Measurements from ENCODE around the gene ZACN.
"Not testable (repeated sequence)": the region's sequence is repeated elsewhere in the genome, so short reads cannot be mapped to it uniquely, and the experiment has no call there.

Gene ZACN

GRCh38 chr17:76077584-76078110, 1.3 kb upstream of the ZACN start:
- no peak overlapping the region for H3K4me3 ChIP-seq (ENCODE audit: low read length, poor library complexity, severe bottlenecking)
- no peak overlapping the region for H2AFZ ChIP-seq (ENCODE audit: low read length)
- H3K79me2 ChIP-seq (ENCODE audit: insufficient read depth, low read length) = peaks cover 3% of the 10 kb centered on the region
- H3K4me2 ChIP-seq (ENCODE audit: low read depth, low read length, poor library complexity, severe bottlenecking) = no peak overlapping the region
- H3K9me3 ChIP-seq (ENCODE audit: insufficient read depth, low read depth, low read length) = no peaks in the 10 kb centered on the region
- no peak overlapping the region for H3K9ac ChIP-seq (ENCODE audit: low read depth, low read length, poor library complexity, severe bottlenecking)
- H3F3A ChIP-seq (ENCODE audit: low read depth) = no peaks in the 10 kb centered on the region
- no peaks in the 10 kb centered on the region for H3K9me2 ChIP-seq (replicated peaks; ENCODE audit: low read depth, low read length)
- no peaks in the 10 kb centered on the region for H4K20me1 ChIP-seq (ENCODE audit: insufficient read depth, low read length, poor library complexity, severe bottlenecking)
- H3K27me3 ChIP-seq (ENCODE audit: insufficient read depth, low read length, poor library complexity, severe bottlenecking) = no peaks in the 10 kb centered on the region
- 0 out of 2 replicates have a peak, but pooled peaks cover 4% of the 10 kb centered on the region for H3K36me3 ChIP-seq (ENCODE audit: insufficient read depth, low read length)
- TF ChIP-seq, protein P1, sequence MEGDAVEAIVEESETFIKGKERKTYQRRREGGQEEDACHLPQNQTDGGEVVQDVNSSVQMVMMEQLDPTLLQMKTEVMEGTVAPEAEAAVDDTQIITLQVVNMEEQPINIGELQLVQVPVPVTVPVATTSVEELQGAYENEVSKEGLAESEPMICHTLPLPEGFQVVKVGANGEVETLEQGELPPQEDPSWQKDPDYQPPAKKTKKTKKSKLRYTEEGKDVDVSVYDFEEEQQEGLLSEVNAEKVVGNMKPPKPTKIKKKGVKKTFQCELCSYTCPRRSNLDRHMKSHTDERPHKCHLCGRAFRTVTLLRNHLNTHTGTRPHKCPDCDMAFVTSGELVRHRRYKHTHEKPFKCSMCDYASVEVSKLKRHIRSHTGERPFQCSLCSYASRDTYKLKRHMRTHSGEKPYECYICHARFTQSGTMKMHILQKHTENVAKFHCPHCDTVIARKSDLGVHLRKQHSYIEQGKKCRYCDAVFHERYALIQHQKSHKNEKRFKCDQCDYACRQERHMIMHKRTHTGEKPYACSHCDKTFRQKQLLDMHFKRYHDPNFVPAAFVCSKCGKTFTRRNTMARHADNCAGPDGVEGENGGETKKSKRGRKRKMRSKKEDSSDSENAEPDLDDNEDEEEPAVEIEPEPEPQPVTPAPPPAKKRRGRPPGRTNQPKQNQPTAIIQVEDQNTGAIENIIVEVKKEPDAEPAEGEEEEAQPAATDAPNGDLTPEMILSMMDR (conservative IDR thresholded peaks at IDR 0.05; ENCODE audit: low read length) = no peak
- no peak for TF ChIP-seq EZH2phosphoT487 (IDR thresholded peaks at IDR 0.05; ENCODE audit: borderline replicate concordance)
- H3K4me1 ChIP-seq (ENCODE audit: insufficient read depth, low read length, poor library complexity, severe bottlenecking) = peaks cover 5% of the 10 kb centered on the region

DNA sequence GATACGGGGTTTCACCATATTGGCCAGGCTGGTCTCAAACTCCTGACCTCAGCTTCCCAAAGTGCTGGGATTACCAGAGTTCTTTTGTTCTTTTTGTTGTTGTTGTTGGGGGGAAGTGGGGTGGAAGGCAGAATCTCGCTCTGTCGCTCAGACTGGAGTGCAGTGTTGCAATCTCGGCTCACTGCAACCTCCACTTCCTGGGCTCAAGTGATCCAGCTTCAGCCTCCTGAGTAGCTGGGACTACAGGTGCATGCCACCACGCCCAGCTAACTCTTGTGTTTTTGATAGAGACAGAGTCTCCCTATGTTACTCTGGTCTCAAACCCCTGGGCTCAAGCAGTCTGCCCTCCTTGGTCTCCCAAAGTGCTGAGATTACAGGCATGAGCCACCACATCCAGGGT, 612 bp upstream of the ZACN start:
- not testable (repeated sequence) for H3K9me3 ChIP-seq (ENCODE audit: insufficient read depth, low read depth, low read length); H4K20me1 ChIP-seq (ENCODE audit: insufficient read depth, low read length, poor library complexity, severe bottlenecking); H3K4me2 ChIP-seq (ENCODE audit: low read depth, low read length, poor library complexity, severe bottlenecking); H3K9me2 ChIP-seq (replicated peaks; ENCODE audit: low read depth, low read length); H3F3A ChIP-seq (ENCODE audit: low read depth); H3K4me1 ChIP-seq (ENCODE audit: insufficient read depth, low read length, poor library complexity, severe bottlenecking); H3K27me3 ChIP-seq (ENCODE audit: insufficient read depth, low read length, poor library complexity, severe bottlenecking); H3K9ac ChIP-seq (ENCODE audit: low read depth, low read length, poor library complexity, severe bottlenecking); H2AFZ ChIP-seq (ENCODE audit: low read length); H3K36me3 ChIP-seq (ENCODE audit: insufficient read depth, low read length); H3K4me3 ChIP-seq (ENCODE audit: low read length, poor library complexity, severe bottlenecking); H3K79me2 ChIP-seq (ENCODE audit: insufficient read depth, low read length)

- no peaks in the 10 kb centered on the region for H4K20me1 ChIP-seq (ENCODE audit: insufficient read depth, low read length, poor library complexity, severe bottlenecking)
Observed at GRCh38 chr17:76079535-76079955, 563 bp downstream of the ZACN start.

More at GRCh38 chr17:76079535-76079955, 563 bp downstream of the ZACN start:
- Histone ChIP-seq H3K4me2 (ENCODE audit: low read depth, low read length, poor library complexity, severe bottlenecking) (no peak overlapping the region), H2AFZ (ENCODE audit: low read length) (no peak overlapping the region), H3K9ac (ENCODE audit: low read depth, low read length, poor library complexity, severe bottlenecking) (no peak overlapping the region), H3K79me2 (ENCODE audit: insufficient read depth, low read length) (no peaks in the 10 kb centered on the region), H3K27me3 (ENCODE audit: insufficient read depth, low read length, poor library complexity, severe bottlenecking) (no peaks in the 10 kb centered on the region), H3K4me3 (ENCODE audit: low read length, poor library complexity, severe bottlenecking) (no peak overlapping the region), H3K9me2 (replicated peaks; ENCODE audit: low read depth, low read length) (no peaks in the 10 kb centered on the region), H3K4me1 (ENCODE audit: insufficient read depth, low read length, poor library complexity, severe bottlenecking) (no peaks in the 10 kb centered on the region), H3K36me3 (ENCODE audit: insufficient read depth, low read length) (peaks cover 21% of the 10 kb centered on the region; the same call in 1 of the 2 replicates), H3F3A (ENCODE audit: low read depth) (no peaks in the 10 kb centered on the region), H3K9me3 (ENCODE audit: insufficient read depth, low read depth, low read length) (no peaks in the 10 kb centered on the region)
- TF ChIP-seq EZH2phosphoT487 (IDR thresholded peaks at IDR 0.05; ENCODE audit: borderline replicate concordance) = no peak
- TF ChIP-seq, protein P1 (conservative IDR thresholded peaks at IDR 0.05; ENCODE audit: low read length) = no peak

Measured in Loucy (cell line).